Omental fat pad (tissue), 4 donors: Measurements from ENCODE around the gene COP1. TPM values are rescaled to one million over a fixed set of nuclear protein-coding genes. Genes with fewer than 3 reads are reported as not detected.

ENCODE experiments used
- ATAC-seq: fragments of 150-250 bp; one replicate; pipeline ENCODE4 v1.9.1; 2016; ENCODE audit warnings: mild to moderate bottlenecking, moderate library complexity; ENCODE audit not compliant: low FRiP score
- DNase-seq: peaks from one replicate; pipeline ENCODE4 v3.0.0-alpha.2; 2019; ENCODE audit warnings: low spot score
- CTCF ChIP-seq, 3 donors: fragments of 450-650 bp; IDR thresholded peaks; one replicate each; pipeline ENCODE4 v1.5.1; 2016 to 2017; ENCODE audit warnings: antibody characterized with exemption in 3 of 3, mild to moderate bottlenecking in 3 of 3, moderate library complexity in 2 of 3
- total RNA-seq, 4 donors: library from RNA; depleted of rRNA; stranded (reverse); fragments of >200 nt; gene quantifications; one replicate each; pipeline ENCODE4 v1.1.0, GENCODE V29; 2016

The COP1 gene
- total RNA-seq, 4 donors from 2014 or later, result 43.6 to 83.7 (median 50.6) TPM

GRCh38 chr1:175960169-175960568 is 246.9 kb downstream of the COP1 start:
- no peak for TF ChIP-seq CTCF (IDR thresholded peaks at IDR 0.05)
- DNase-seq (no peak), ATAC-seq (no peak)

- ATAC-seq (no peak), DNase-seq (no peak)
- TF ChIP-seq CTCF (IDR thresholded peaks at IDR 0.05), result no peak
Observed at GRCh38 chr1:175951627-175952026, 255.5 kb downstream of the COP1 start.

- DNase-seq (no peak), ATAC-seq (no peak)
- no peak for TF ChIP-seq CTCF (IDR thresholded peaks at IDR 0.05)
Observed at GRCh38 chr1:175947771-175948170, 259.3 kb downstream of the COP1 start.

GRCh38 chr1:175944591-175944990 is 262.5 kb downstream of the COP1 start:
- ATAC-seq (no peak), DNase-seq (no peak)
- no peak for TF ChIP-seq CTCF (IDR thresholded peaks at IDR 0.05)

- no peak for DNase-seq
- no peak for ATAC-seq
- no peak for TF ChIP-seq CTCF (IDR thresholded peaks at IDR 0.05)
Observed at GRCh38 chr1:175941164-175941563, 265.9 kb downstream of the COP1 start.

- no peak for ATAC-seq
- no peak for TF ChIP-seq CTCF (IDR thresholded peaks at IDR 0.05)
- DNase-seq, result no peak
Observed at GRCh38 chr1:175936736-175937135, 270.4 kb downstream of the COP1 start.

GRCh38 chr1:175935566-175936115 is 271.4 kb downstream of the COP1 start:
- no peak for TF ChIP-seq CTCF (IDR thresholded peaks at IDR 0.05)
- DNase-seq (no peak), ATAC-seq (no peak)
